Measurements from ENCODE around the gene RNASEH1.
"Not testable (repeated sequence)": the region's sequence is repeated elsewhere in the genome, so short reads cannot be mapped to it uniquely, and the experiment has no call there.

Gene RNASEH1

GRCh38 chr2:3517948-3518495 is 40.1 kb downstream of the RNASEH1 start:
- no peak for DNase-seq

DNA sequence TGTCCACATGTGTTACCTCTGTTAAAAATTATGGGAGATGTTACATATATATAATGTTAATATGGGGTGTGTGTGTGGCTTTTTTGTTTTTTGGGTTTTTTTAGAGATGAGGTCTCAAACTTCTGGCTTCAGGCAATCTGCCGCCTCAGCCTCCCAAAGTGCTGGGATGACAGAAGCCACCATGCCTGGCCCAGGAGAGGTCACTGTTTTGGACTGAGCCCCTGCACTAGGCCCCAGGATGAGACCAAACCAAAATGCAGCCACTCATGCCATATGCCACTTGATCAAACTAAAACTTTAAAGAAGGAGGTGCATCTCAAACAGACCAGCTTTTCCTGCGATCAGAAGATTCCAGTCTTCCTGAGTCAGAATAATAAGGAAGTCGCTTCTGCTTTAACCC is 41.3 kb downstream of the RNASEH1 start:
- no peak for DNase-seq

DNA sequence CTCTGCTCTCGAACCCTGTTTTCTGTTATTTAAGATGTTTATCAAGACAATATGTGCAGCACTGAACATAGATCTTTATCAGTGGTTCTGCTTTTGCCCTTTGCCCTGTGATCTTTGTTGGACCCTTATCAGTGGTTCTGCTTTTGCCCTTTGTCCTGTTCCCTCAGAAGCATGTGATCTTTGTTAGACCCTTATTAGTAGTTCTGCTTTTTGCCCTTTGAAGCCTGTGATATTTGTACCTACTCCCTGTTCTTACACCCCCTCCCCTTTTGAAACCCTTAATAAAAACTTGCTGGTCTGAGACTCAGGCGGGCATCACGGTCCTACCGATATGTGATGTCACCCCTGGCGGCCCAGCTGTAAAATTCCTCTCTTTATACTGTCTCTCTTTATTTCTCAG is 42.7 kb downstream of the RNASEH1 start:
- not testable (repeated sequence) for DNase-seq

- DNase-seq = no peak
Observed at GRCh38 chr2:3513026-3513810, 44.9 kb downstream of the RNASEH1 start.

DNA sequence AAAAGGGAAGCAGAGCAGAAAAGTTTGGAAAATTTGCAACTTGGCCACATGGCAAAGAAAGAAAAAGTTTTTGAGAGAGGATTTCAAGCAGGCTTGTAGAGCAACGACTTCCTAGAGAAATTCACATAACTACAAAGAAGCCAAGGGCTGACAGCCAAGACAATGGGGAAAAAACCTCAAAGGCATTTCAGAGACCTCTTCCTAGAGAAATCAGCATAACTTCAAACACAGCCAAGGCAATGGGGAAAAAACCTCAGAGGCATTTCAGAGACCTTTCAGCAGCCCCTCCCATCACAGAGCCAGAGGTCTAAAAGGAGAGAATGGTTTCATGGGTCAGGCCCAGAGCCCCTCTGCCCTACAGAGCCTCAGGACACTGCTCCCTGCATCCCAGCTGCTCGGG is 46.0 kb downstream of the RNASEH1 start:
- DNase-seq = no peak

GRCh38 chr2:3505771-3506170 is 52.4 kb downstream of the RNASEH1 start:
- DNase-seq = no peak

GRCh38 chr2:3504741-3505140 is 53.4 kb downstream of the RNASEH1 start:
- DNase-seq = no peak

- DNase-seq = no peak
Observed at GRCh38 chr2:3503483-3503882, 54.6 kb downstream of the RNASEH1 start.

DNA sequence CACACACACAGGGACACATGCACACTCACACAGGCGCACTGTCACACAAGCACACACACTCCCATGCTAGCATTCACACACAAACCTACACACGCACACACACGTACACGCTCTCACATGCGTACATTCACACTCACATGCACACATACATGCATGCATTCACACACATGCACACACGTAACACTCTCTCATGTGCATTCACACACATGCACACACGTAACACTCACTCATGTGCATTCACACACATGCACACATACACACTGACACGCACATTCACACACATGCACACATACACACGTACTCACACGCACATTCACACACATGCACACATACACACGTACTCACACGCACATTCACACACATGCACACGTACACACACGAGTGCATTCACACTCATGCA is 55.1 kb downstream of the RNASEH1 start:
- DNase-seq = no peak

GRCh38 chr2:3500326-3500899 is 57.7 kb downstream of the RNASEH1 start:
- no peak for DNase-seq

DNA sequence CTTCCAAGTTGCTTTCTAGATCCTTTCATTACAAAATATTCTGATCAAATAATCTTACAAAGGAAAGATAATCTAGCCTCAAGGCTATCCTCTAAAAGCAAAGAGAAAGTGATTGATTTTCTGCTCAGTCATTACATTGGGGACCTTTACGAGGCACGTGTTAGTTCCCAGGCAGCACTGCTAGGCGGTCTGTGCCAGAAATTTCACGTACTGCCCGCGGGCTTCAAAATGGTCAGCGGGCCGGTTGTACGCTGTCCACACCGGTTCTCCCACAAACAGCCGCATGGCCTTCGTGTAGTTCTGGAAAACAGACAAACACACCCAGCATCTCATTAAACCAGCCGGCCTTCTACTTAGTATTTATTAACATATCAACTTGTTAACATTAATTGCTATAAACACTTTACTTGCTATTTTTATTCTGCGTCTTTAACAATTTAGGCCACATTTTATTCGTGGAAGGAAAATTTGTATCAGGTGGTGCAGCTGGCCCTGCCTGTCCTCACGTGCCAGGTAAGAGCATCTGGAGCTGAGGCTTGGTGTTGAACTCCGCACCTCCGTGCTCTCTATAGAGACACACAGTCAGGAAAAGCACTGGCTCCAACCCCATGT is 59.2 kb downstream of the RNASEH1 start:
- DNase-seq = no peak

DNA sequence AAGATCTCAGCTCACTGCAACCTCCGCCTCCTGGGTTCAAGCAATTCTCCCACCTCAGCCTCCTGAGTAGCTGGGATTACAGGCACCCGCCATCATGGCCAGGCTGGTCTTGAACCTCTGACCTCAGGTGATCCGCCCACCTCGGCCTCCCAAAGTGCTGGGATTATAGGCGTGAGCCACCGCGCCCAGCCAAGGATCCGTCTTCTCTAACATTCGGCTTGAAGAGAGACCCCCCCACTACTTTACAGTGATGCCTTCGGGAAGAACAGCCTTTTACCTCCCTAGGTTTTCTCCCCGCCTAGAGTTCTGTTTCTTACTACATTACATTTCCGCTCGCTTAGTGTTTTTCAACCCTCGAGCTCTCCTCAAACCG is 61.4 kb downstream of the RNASEH1 start:
- DNase-seq = not testable (repeated sequence)

Measured in NCI-H526 treated with DMSO at 0.1 percent for 48 hours (cell line).